NT2/D1 (cell line): ENCODE results near the gene CLEC4F.

Source experiments
- SUZ12 ChIP-seq: IDR thresholded peaks from 2 replicates; pipeline ENCODE4 v1.6.1; 2011; ENCODE audit not compliant: insufficient read length, insufficient read depth; ENCODE audit errors: extremely low read depth
- YY1 ChIP-seq: IDR thresholded peaks from 2 replicates; pipeline ENCODE4 v1.6.1; 2011; ENCODE audit not compliant: insufficient read length, insufficient read depth

DNA sequence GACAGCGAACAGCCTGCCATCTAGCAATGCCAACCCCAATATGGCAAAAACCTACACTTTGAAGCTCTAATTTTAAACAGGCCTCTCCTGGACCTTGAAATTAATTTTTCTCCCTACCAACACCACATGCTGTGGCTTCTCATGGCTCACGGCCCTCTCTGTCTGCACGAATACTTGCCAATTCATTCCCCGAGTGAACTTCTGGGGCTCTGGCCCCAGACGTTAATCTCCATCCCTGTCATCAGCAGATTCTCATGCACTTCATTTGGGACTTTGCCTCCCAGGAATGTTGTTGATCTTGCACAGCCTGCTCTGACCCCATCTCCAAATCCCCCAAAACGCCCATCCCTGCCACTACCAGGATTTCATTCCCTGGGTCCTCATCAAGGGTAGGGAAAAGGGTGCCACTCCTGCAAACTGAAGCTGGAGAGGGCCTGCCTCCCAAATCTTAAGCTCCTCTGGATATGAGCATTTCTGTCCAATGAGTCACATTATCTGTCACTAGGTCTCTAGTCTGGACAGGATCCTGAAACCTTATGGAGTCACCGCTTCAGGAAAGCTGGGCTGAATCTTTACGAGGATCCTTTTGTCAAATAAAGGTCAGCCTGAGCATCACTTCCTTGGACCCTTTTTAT is 40.4 kb downstream of the CLEC4F start:
- TF ChIP-seq SUZ12 (no peak), YY1 (no peak)
